Tibial nerve (tissue), 4 donors: ENCODE measurements around the gene GALNTL6.

Experiments
- CTCF ChIP-seq, 5 experiments: fragments of 200-600 bp in 3 of 5; fragments of 450-650 bp in 2 of 5; sonication (generic) in 3 of 5; IDR thresholded peaks; one replicate each; pipeline ENCODE4 v1.5.1; 2016 to 2019; ENCODE audit warnings: antibody characterized with exemption in 5 of 5, mild to moderate bottlenecking in 3 of 5, moderate library complexity in 2 of 5
- EP300 ChIP-seq, 2 donors: sonication (generic); formaldehyde crosslinking; IDR thresholded peaks; one replicate each; pipeline ENCODE4 v1.6.1; 2017; ENCODE audit warnings: antibody characterized with exemption in 2 of 2, mild to moderate bottlenecking in 1 of 2
- POLR2A ChIP-seq, 2 donors: fragments of 450-650 bp; IDR thresholded peaks; one replicate each; pipeline ENCODE4 v1.6.1; 2017; ENCODE audit warnings: antibody characterized with exemption in 2 of 2, mild to moderate bottlenecking in 2 of 2, moderate library complexity in 2 of 2

GRCh38 chr4:172225457-172225856 is 412.3 kb downstream of the GALNTL6 start:
- TF ChIP-seq CTCF (IDR thresholded peaks at IDR 0.05), result no peak
- no peak for TF ChIP-seq POLR2A (IDR thresholded peaks at IDR 0.05)
- no peak for TF ChIP-seq EP300 (IDR thresholded peaks at IDR 0.05)
